Subcutaneous adipose tissue (tissue), 4 donors: ENCODE results near the gene COA3. TPM values are rescaled to one million over a fixed set of nuclear protein-coding genes. Genes with fewer than 3 reads are reported as not detected.

Experiments
- CTCF ChIP-seq: fragments of 450-650 bp; IDR thresholded peaks from one replicate; pipeline ENCODE4 v1.5.1; 2016; ENCODE audit warnings: low read depth, mild to moderate bottlenecking, control low read depth, antibody characterized with exemption, moderate library complexity
- total RNA-seq, 4 donors: library from RNA; depleted of rRNA; stranded (reverse); fragments of >200 nt; gene quantifications; one replicate each; pipeline ENCODE4 v1.1.0, GENCODE V29; 2016

The COA3 gene
- total RNA-seq, 4 donors from 2014 or later = 51.8 to 76.6 (median 60.4) TPM

DNA sequence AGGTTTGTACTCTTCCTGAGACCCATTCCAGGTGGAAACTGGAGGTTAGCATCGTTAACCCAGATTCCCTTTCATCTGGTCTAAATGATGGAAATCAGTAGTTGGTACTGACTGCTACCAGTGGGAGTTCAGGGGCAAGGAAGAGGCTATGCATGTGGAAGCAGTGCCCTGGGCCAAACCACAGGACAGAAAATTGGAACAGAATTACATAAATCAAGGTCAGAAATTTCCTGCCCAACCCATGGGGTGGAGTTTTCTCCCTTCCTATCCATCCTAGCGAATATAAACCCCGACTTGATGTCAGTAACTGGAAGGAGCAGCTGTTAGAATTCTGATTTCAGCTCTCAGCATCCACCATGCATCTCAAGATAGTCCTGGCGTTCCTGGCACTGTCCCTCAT, 45.8 kb upstream of the COA3 start, which contains the start of gene AOC2:
Gene AOC2, plus strand, starts transcription at position 310 of the 400 bp plus-strand sequence. Its CDS starts 47 bp downstream, at position 357.
- no peak for TF ChIP-seq CTCF

- no peak for TF ChIP-seq CTCF
Observed at GRCh38 chr17:42843358-42843934, 44.9 kb upstream of the COA3 start.

DNA sequence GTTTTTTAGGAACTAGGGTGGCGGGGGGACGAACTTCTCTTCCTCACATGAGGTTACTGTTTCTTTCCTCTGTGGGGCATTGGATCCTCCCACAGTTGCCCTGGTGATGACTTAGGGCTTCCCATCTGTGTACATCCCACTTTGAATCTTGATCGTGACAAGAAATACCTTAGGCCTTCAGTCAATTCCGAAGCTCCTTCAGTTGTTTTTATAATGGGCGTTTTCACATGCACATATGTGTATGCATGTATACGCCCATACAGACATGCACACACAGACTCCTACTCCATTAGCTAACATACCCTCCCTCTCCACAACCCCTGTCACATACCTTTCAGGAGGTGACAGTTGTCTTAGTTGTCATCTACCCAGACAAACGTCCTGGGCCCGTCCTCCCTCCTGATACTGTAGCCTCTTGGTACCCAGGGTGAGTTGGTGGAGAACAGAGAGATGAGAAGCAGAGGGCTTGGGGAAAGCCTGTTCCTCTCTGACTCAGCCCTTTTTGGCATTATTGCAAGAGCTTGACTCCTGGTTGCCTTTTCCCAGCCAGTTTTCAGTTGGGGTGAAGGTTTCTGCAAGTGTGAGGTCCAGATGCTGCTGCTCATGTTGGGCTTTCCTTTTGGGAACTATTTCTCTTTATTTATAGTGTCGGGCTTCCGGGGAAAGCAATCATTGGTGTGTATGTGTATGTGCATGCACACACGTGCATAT, 43.6 kb upstream of the COA3 start:
- TF ChIP-seq CTCF = no peak

GRCh38 chr17:42835732-42836131, 37.2 kb upstream of the COA3 start:
- TF ChIP-seq CTCF = no peak

GRCh38 chr17:42833767-42834422, 35.4 kb upstream of the COA3 start:
- no peak for TF ChIP-seq CTCF

GRCh38 chr17:42832934-42833766, 34.6 kb upstream of the COA3 start, which contains the start of gene PSME3:
Gene PSME3 (plus strand): TSS chr17:42833397. CDS start chr17:42833632, 235 bp downstream.
- TF ChIP-seq CTCF = no peak
